Liver (tissue), 9 donors: ENCODE results near the gene TGDS. TPM values are rescaled to one million over a fixed set of nuclear protein-coding genes. Genes with fewer than 3 reads are reported as not detected.

ENCODE experiments used
- DNase-seq: peaks from one replicate; pipeline ENCODE4 v3.0.0-alpha.2; 2017; ENCODE audit warnings: low spot score
- H3K27ac ChIP-seq, 2 donors: one replicate each; pipeline ENCODE4 v1.7.0; 2013; ENCODE audit warnings: inconsistent platforms in 2 of 2, low read length in 2 of 2, control low read depth in 1 of 2, low read depth in 1 of 2, mild to moderate bottlenecking in 1 of 2
- H3K27me3 ChIP-seq, 4 donors: one replicate each; pipeline versions ENCODE4 v1.6.1 to v1.7.0; 2013; ENCODE audit warnings: low read length in 3 of 4, inconsistent platforms in 1 of 4, mild to moderate bottlenecking in 1 of 4, moderate library complexity in 1 of 4; ENCODE audit not compliant: control insufficient read depth in 4 of 4, insufficient read depth in 4 of 4
- H3K36me3 ChIP-seq, 4 donors: one replicate each; pipeline versions ENCODE4 v1.6.1 to v1.7.0; 2013; ENCODE audit warnings: low read length in 3 of 4, mild to moderate bottlenecking in 3 of 4, low read depth in 1 of 4, moderate library complexity in 1 of 4; ENCODE audit not compliant: control insufficient read depth in 4 of 4, insufficient read depth in 3 of 4
- H3K4me1 ChIP-seq, 4 donors: one replicate each; pipeline versions ENCODE4 v1.6.1 to v1.7.0; 2013; ENCODE audit warnings: low read length in 3 of 4, mild to moderate bottlenecking in 3 of 4, moderate library complexity in 1 of 4; ENCODE audit not compliant: control insufficient read depth in 4 of 4, insufficient read depth in 4 of 4
- H3K4me3 ChIP-seq, 3 donors: one replicate each; pipeline versions ENCODE4 v1.6.1 to v1.7.0; 2013; ENCODE audit warnings: low read length in 3 of 3, control low read depth in 1 of 3, low read depth in 1 of 3, mild to moderate bottlenecking in 1 of 3
- H3K9ac ChIP-seq, 2 donors: one replicate each; pipeline ENCODE4 v1.7.0; 2013; ENCODE audit warnings: low read length in 2 of 2, mild to moderate bottlenecking in 2 of 2, moderate library complexity in 2 of 2, control low read depth in 1 of 2, low read depth in 1 of 2
- H3K9me3 ChIP-seq, 4 donors: one replicate each; pipeline versions ENCODE4 v1.6.1 to v1.7.0; 2013; ENCODE audit warnings: low read length in 3 of 4; ENCODE audit not compliant: control insufficient read depth in 4 of 4
- ATF3 ChIP-seq: IDR thresholded peaks from 2 replicates; pipeline ENCODE4 v1.6.1; 2016; ENCODE audit warnings: antibody characterized with exemption
- EGR1 ChIP-seq, 2 donors: IDR thresholded peaks; 2 replicates each; pipeline ENCODE4 v1.6.1; 2016 to 2018; ENCODE audit warnings: antibody characterized with exemption in 2 of 2, low read depth in 2 of 2
- FOXA1 ChIP-seq: IDR thresholded peaks from 2 replicates; pipeline ENCODE4 v1.6.1; 2016; ENCODE audit warnings: antibody characterized with exemption
- FOXA2 ChIP-seq: IDR thresholded peaks from 2 replicates; pipeline ENCODE4 v1.6.1; 2016; ENCODE audit warnings: antibody characterized with exemption
- GABPA ChIP-seq, 2 donors: IDR thresholded peaks in 1 of 2; conservative IDR thresholded peaks in 1 of 2; 2 replicates each; pipeline ENCODE4 v1.6.1; 2016; ENCODE audit warnings: antibody characterized with exemption in 2 of 2, mild to moderate bottlenecking in 1 of 2, moderate library complexity in 1 of 2
- HNF4A ChIP-seq, 2 donors: conservative IDR thresholded peaks; 2 replicates each; pipeline ENCODE4 v1.6.1; 2016; ENCODE audit warnings: antibody characterized with exemption in 2 of 2, mild to moderate bottlenecking in 2 of 2
- JUND ChIP-seq, 2 donors: IDR thresholded peaks; 2 replicates each; pipeline ENCODE4 v1.6.1; 2016; ENCODE audit warnings: antibody characterized with exemption in 2 of 2
- NR2F2 ChIP-seq: IDR thresholded peaks from 2 replicates; pipeline ENCODE4 v1.6.1; 2016; ENCODE audit warnings: antibody characterized with exemption
- RAD21 ChIP-seq, 2 donors: IDR thresholded peaks; 2 replicates each; pipeline ENCODE4 v1.6.1; 2016; ENCODE audit warnings: antibody characterized with exemption in 2 of 2, mild to moderate bottlenecking in 2 of 2
- REST ChIP-seq: IDR thresholded peaks from 2 replicates; pipeline ENCODE4 v1.6.1; 2016; ENCODE audit warnings: antibody characterized with exemption, mild to moderate bottlenecking
- RXRA ChIP-seq, 2 donors: IDR thresholded peaks; 2 replicates each; pipeline ENCODE4 v1.6.1; 2017 to 2018; ENCODE audit warnings: antibody characterized with exemption in 2 of 2, mild to moderate bottlenecking in 1 of 2
- SP1 ChIP-seq: IDR thresholded peaks from 2 replicates; pipeline ENCODE4 v1.6.1; 2018; ENCODE audit warnings: antibody characterized with exemption, mild to moderate bottlenecking
- TAF1 ChIP-seq: conservative IDR thresholded peaks from 2 replicates; pipeline ENCODE4 v1.6.1; 2016; ENCODE audit warnings: antibody characterized with exemption, mild to moderate bottlenecking
- YY1 ChIP-seq: IDR thresholded peaks from 2 replicates; pipeline ENCODE4 v1.6.1; 2016; ENCODE audit warnings: antibody characterized with exemption, mild to moderate bottlenecking
- WGBS: extraction: QIAGEN DNeasy Blood & Tissue Kit; methylation state at CpG from one replicate; pipeline ENCODE4 v1.1.7; 2013; 5-methylcytosine and 5-hydroxymethylcytosine counted together
- polyA plus RNA-seq, 2 donors: library from polyadenylated mRNA; stranded (reverse) in 1 of 2; unstranded in 1 of 2; fragments of 200-250 nt in 1 of 2; fragments of >200 nt in 1 of 2; fragmentation: Nextera tagmentation in 1 of 2; extraction: Ambion mirVana in 1 of 2; gene quantifications; one replicate each; pipeline versions ENCODE4 v1.2.1 to v1.2.3, GENCODE V29; 2013 to 2015
- total RNA-seq, 2 donors: library from RNA; depleted of rRNA; stranded (reverse); fragments of >200 nt; gene quantifications; one replicate each; pipeline ENCODE4 v1.2.3, GENCODE V29; 2014
- TF ChIP-seq, protein P1 (sequence below): fragments of 150-350 bp; IDR thresholded peaks from 2 replicates; pipeline ENCODE4 v1.5.1; 2017; ENCODE audit warnings: improper control_type of control experiment, low read depth, low read length; ENCODE audit not compliant: missing input control
- TF ChIP-seq, protein P2 (sequence below): IDR thresholded peaks from 2 replicates; pipeline ENCODE4 v1.6.1; 2016; ENCODE audit warnings: antibody characterized with exemption
- donor health status: healthy.
- donor health status: healthy.
- donor health status: healthy.
- donor health status: healthy.
- donor health status: healthy.

TGDS gene
- total and polyA plus RNA-seq, 4 donors, result 5.7 to 11.4 (median 9.5) TPM

- H3K9me3 ChIP-seq, result no peaks in the 10 kb centered on the region
- no peaks in the 10 kb centered on the region for H3K27me3 ChIP-seq
- WGBS, result 97% methylated on average over 4 of the region's 4 CpGs
- no peak overlapping the region for H3K4me3 ChIP-seq
- TF ChIP-seq ATF3, result no peak
- TF ChIP-seq REST, result no peak
- TF ChIP-seq NR2F2, result no peak
- no peak for TF ChIP-seq TAF1
- no peak for TF ChIP-seq SP1
- TF ChIP-seq FOXA2, result no peak
- TF ChIP-seq, protein P1, sequence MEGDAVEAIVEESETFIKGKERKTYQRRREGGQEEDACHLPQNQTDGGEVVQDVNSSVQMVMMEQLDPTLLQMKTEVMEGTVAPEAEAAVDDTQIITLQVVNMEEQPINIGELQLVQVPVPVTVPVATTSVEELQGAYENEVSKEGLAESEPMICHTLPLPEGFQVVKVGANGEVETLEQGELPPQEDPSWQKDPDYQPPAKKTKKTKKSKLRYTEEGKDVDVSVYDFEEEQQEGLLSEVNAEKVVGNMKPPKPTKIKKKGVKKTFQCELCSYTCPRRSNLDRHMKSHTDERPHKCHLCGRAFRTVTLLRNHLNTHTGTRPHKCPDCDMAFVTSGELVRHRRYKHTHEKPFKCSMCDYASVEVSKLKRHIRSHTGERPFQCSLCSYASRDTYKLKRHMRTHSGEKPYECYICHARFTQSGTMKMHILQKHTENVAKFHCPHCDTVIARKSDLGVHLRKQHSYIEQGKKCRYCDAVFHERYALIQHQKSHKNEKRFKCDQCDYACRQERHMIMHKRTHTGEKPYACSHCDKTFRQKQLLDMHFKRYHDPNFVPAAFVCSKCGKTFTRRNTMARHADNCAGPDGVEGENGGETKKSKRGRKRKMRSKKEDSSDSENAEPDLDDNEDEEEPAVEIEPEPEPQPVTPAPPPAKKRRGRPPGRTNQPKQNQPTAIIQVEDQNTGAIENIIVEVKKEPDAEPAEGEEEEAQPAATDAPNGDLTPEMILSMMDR, result no peak
- TF ChIP-seq HNF4A (conservative IDR thresholded peaks at IDR 0.05), result no peak
- TF ChIP-seq JUND (IDR thresholded peaks at IDR 0.05), result no peak
- TF ChIP-seq FOXA1, result no peak
- TF ChIP-seq, protein P2, sequence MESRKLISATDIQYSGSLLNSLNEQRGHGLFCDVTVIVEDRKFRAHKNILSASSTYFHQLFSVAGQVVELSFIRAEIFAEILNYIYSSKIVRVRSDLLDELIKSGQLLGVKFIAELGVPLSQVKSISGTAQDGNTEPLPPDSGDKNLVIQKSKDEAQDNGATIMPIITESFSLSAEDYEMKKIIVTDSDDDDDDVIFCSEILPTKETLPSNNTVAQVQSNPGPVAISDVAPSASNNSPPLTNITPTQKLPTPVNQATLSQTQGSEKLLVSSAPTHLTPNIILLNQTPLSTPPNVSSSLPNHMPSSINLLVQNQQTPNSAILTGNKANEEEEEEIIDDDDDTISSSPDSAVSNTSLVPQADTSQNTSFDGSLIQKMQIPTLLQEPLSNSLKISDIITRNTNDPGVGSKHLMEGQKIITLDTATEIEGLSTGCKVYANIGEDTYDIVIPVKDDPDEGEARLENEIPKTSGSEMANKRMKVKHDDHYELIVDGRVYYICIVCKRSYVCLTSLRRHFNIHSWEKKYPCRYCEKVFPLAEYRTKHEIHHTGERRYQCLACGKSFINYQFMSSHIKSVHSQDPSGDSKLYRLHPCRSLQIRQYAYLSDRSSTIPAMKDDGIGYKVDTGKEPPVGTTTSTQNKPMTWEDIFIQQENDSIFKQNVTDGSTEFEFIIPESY, result no peak
- no peak for TF ChIP-seq RAD21 (IDR thresholded peaks at IDR 0.05)
- no peak for TF ChIP-seq YY1
- no peak for TF ChIP-seq RXRA (IDR thresholded peaks at IDR 0.05)
- TF ChIP-seq GABPA (IDR thresholded peaks at IDR 0.05 in 1 of 2, conservative IDR thresholded peaks at IDR 0.05 in 1 of 2), result no peak
- TF ChIP-seq EGR1 (IDR thresholded peaks at IDR 0.05; ENCODE audit: low read depth in 2 of 2), result no peak
- H3K27ac ChIP-seq, result no peak overlapping the region
- DNase-seq, result no peak
- H3K9ac ChIP-seq, result no peak overlapping the region
- peaks cover 0 to 7% (median 3%) of the 10 kb centered on the region in 4 donors for H3K4me1 ChIP-seq
- no peaks in the 10 kb centered on the region for H3K36me3 ChIP-seq
Measured at GRCh38 chr13:94553766-94554165, 42.2 kb downstream of the TGDS start.

DNA sequence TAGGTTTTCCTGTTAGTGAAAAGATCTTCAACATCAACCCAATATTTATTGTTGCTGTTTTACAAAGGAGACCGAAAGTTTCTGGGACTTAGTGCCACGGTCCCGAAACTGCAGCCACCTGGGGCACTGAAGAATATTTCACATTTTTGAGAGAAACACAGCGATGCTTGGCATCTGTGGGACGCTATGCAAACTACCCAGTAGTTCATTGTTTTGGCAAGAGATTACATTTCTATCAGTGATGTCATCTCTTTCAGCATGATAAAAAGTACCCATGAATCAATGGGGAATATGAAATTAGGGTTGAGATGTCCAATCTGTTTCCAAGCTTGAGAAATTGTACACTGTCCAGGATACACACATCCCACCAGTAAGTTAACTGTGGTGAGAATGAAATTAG, 43.9 kb downstream of the TGDS start:
- WGBS, result 89% methylated on average over 5 of the region's 5 CpGs
- DNase-seq, result no peak
- H3K9me3 ChIP-seq, result no peaks in the 10 kb centered on the region
- no peaks in the 10 kb centered on the region for H3K27me3 ChIP-seq
- no peak overlapping the region for H3K9ac ChIP-seq
- no peaks in the 10 kb centered on the region for H3K36me3 ChIP-seq
- no peak overlapping the region for H3K4me3 ChIP-seq
- no peak for TF ChIP-seq JUND (IDR thresholded peaks at IDR 0.05)
- no peak for TF ChIP-seq REST
- no peak for TF ChIP-seq EGR1 (IDR thresholded peaks at IDR 0.05; ENCODE audit: low read depth in 2 of 2)
- TF ChIP-seq, protein P2, result no peak
- TF ChIP-seq TAF1, result no peak
- TF ChIP-seq HNF4A (conservative IDR thresholded peaks at IDR 0.05), result no peak
- no peak for TF ChIP-seq FOXA1
- no peak for TF ChIP-seq RXRA (IDR thresholded peaks at IDR 0.05)
- H3K4me1 ChIP-seq, result peaks cover 0 to 16% (median 5%) of the 10 kb centered on the region in 4 donors
- H3K27ac ChIP-seq, result no peak overlapping the region
